ENCODE measurements around the gene TSNAX. TPM values are rescaled to one million over a fixed set of nuclear protein-coding genes. Genes with fewer than 3 reads are reported as not detected.

Gene TSNAX
- total RNA-seq, 2 experiments from 2014 or later: 36.5 to 46.7 TPM

DNA sequence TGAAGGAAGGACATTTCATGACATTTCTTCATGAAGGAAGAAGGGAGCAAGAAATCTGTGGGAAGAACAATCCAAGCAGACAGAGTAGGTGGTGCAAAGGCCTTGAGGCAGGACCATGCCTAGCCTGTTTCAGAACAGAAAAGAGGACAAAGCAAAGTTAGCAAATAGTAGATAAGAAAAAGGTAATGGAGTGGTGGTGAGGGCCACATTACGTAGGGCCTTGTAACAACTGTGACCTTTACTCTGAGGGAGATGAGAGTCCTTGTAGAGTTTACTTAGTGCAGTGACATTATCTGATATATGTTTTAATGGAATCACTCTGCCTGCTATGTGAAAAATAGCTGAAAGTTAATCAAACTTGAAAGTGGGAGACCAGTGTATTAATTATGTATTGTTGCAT is 6.4 kb upstream of the TSNAX start:
- Mint-ChIP-seq H3K9me3 (ENCODE audit: low read depth) (no peaks in the 10 kb centered on the region), H3K4me1 (peaks cover 7% of the 10 kb centered on the region), H3K27me3 (peaks cover 2% of the 10 kb centered on the region), H3K36me3 (ENCODE audit: low read depth) (no peaks in the 10 kb centered on the region), H3K27ac (no peak overlapping the region), H3K4me3 (no peak overlapping the region)
- no peak for ATAC-seq
- ChIA-PET POLR2A (no interaction called here), CTCF (interaction anchor here (0.6 kb wide), 1 partner anchor 142 kb away, joined by 3 read pairs; no protein-coding TSS in a partner anchor)
- intact Hi-C loops (cut with DNase I, micrococcal nuclease): no loop called here
- DNase-seq: no peak

DNA sequence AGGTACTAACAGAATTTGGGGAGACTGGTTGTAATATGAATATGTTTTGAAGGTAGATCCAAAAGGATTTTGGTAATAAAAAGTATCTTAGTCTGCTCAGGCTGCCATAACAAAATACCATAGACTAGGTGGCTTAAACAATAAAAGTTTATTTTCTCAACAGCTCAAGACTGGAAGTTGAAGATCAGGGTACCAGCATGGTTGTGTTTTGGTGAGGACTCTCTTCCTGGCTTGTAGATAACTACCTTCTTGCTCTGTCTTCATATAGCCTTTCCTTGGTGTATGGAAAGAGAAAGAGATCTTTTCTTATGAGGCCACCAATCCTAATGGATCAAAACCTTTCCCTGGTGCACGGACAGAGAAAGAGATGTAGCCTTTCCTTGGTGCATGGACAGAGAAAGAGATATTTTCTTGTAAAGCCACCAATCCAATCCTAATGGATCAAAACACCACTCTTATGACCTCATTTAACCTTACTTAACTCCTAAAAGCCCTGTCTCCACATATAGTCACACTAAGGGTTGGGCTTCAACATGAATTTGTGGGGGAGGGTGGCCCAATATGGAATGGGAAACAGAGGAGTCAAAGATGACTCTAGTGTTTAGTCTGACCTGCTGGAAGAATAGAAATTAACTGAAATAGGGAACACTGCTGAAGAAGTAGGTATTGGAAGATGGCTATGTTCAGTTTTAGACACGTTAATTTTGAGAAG is 5.4 kb upstream of the TSNAX start:
- DNase-seq: no peak
- intact Hi-C loops (cut with DNase I, micrococcal nuclease): no loop called here
- Mint-ChIP-seq H3K27ac (no peak overlapping the region), H3K9me3 (ENCODE audit: low read depth) (no peaks in the 10 kb centered on the region), H3K4me3 (no peak overlapping the region), H3K27me3 (no peaks in the 10 kb centered on the region), H3K36me3 (ENCODE audit: low read depth) (no peaks in the 10 kb centered on the region), H3K4me1 (peaks cover 16% of the 10 kb centered on the region)
- ChIA-PET POLR2A (no interaction called here), CTCF (no interaction called here)
- no peak for ATAC-seq

DNA sequence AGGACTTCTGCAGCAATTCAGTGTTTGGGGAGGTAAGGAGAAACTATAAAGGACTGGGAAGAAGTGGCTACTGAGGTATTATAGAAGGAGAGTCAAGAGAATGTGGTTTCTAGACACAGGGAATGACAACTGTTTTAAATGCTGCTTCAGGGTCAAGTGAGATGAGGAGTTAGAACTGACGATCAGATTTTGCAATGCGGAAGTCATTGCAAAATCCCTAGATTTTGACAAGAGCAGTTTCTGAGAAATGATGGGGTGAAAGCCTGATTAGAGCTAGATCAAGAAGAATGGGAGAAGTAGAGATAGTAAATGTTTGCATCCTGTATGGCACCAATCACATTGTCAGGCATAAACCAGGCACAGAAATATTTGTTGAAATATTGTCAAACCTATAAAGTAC is 4.7 kb upstream of the TSNAX start:
- no peak overlapping the region for H3K4me3 Mint-ChIP-seq
- ATAC-seq: no peak
- ChIA-PET CTCF (no interaction called here), POLR2A (no interaction called here)
- no peak for DNase-seq
- no peak overlapping the region for H3K27ac Mint-ChIP-seq
- intact Hi-C loops (cut with DNase I, micrococcal nuclease): no loop called here
- no peaks in the 10 kb centered on the region for H3K9me3 Mint-ChIP-seq (ENCODE audit: low read depth)
- H3K4me1 Mint-ChIP-seq: peaks cover 17% of the 10 kb centered on the region
- no peaks in the 10 kb centered on the region for H3K27me3 Mint-ChIP-seq
- no peaks in the 10 kb centered on the region for H3K36me3 Mint-ChIP-seq (ENCODE audit: low read depth)

DNA sequence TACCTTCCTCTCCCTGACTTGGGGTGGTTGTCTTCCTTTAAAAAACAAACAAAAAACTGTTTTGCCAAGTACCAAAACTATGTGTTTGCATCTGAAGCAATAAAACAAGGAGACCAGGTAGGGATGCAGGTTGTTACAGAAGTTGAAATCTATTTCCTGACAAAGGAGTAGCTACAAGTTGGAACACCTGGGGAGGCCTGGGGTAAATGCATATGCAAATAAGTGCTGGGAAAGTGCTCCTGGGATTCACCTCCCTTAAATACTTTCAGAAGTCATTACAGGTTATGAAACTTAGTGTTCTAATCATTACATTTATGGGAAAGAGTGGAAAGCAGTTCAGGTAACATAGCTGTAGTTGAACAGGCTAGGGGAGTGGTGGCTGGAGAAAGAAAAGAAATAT is 1.9 kb upstream of the TSNAX start:
- POLR2A ChIA-PET: no interaction called here
- Mint-ChIP-seq H3K36me3 (ENCODE audit: low read depth) (peaks cover 12% of the 10 kb centered on the region), H3K4me1 (peaks cover 34% of the 10 kb centered on the region), H3K4me3 (peak overlapping the region; percentile 88), H3K9me3 (ENCODE audit: low read depth) (no peaks in the 10 kb centered on the region), H3K27me3 (no peaks in the 10 kb centered on the region), H3K27ac (no peak overlapping the region)
- CTCF ChIA-PET: no interaction called here
- ATAC-seq (no peak), DNase-seq (no peak)
- intact Hi-C loops (cut with DNase I, micrococcal nuclease): no loop called here

DNA sequence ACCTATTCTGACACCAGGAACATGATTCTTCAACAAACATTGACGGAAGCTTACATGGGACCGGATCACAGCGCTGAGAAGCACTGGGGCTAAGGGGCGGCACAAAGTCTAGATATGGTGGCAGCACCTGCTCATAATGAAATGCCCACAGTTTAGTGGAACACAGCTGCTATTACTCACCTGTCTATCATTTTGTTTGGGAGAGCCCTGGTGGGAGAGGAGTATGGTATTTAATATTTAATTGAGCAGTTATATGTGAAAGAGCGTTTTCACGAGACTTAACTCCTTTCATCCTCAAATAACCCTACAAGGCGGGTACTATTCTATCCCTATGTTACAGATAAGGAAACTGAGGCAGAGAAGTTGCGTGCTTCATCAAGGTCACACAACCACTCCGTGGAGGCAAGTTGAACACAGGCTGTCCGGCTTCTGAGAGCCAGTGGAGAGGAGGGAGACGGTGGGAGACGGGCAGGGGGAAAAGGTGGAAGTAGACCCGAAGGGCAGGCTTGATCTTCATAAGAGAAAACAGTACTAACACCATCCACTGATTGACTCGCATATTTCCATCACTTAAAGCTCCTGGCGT is 790 bp upstream of the TSNAX start:
- ATAC-seq (peak; percentile 31), DNase-seq (no peak)
- intact Hi-C loops (cut with DNase I, micrococcal nuclease): loop anchor here (1.0 to 2.0 kb wide), 10 partner anchors 67 to 885 kb away; partner anchors contain the start of genes EGLN1 (in 2 of the 2), COG2 (in 1 of the 2), EXOC8 (in 1 of the 2) and FAM89A (in 1 of the 2)
- peaks cover 42% of the 10 kb centered on the region for H3K4me1 Mint-ChIP-seq
- ChIA-PET POLR2A (interaction anchor here (1.7 kb wide), 1 partner anchor 190 kb away, joined by 11 read pairs; the partner anchor contains the start of genes EXOC8 and SPRTN), CTCF (interaction anchor here (0.7 to 0.9 kb wide), 3 partner anchors 170 to 847 kb away, joined by 3 to 5 read pairs (median 3); partner anchors contain the start of genes EXOC8 and SPRTN)
- peak overlapping the region; percentile 99 for H3K27ac Mint-ChIP-seq
- peaks cover 17% of the 10 kb centered on the region for H3K36me3 Mint-ChIP-seq (ENCODE audit: low read depth)
- H3K4me3 Mint-ChIP-seq: peak overlapping the region; percentile 88
- no peaks in the 10 kb centered on the region for H3K27me3 Mint-ChIP-seq
- no peaks in the 10 kb centered on the region for H3K9me3 Mint-ChIP-seq (ENCODE audit: low read depth)

DNA sequence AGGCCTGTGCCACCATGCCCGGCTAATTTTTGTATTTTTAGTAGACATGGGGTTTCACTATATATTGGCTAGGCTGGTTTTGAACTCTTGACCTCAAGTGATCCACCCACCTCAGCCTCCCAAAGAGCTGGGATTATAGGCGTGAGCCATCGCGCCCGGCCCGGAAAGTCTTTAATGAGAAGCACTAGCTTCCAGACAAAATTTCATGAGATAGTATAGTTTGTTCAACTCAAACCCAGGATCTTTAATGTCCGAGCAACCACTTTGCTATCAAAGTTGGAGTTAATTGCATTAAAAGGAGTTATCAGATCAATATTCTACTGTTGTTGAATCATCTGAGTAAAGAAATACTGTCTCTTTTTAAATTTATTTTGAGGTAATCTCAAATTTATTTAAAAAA is 4.8 kb downstream of the TSNAX start:
- Mint-ChIP-seq H3K9me3 (ENCODE audit: low read depth) (no peaks in the 10 kb centered on the region), H3K4me3 (no peak overlapping the region), H3K27me3 (no peaks in the 10 kb centered on the region), H3K36me3 (ENCODE audit: low read depth) (peaks cover 34% of the 10 kb centered on the region), H3K27ac (no peak overlapping the region), H3K4me1 (peaks cover 42% of the 10 kb centered on the region)
- ChIA-PET CTCF (interaction anchor here (0.9 to 3.6 kb wide), 2 partner anchors 16 to 175 kb away, joined by 3 to 17 read pairs; no protein-coding TSS in a partner anchor), POLR2A (no interaction called here)
- intact Hi-C loops (cut with DNase I, micrococcal nuclease): no loop called here
- ATAC-seq: no peak
- DNase-seq: no peak

DNA sequence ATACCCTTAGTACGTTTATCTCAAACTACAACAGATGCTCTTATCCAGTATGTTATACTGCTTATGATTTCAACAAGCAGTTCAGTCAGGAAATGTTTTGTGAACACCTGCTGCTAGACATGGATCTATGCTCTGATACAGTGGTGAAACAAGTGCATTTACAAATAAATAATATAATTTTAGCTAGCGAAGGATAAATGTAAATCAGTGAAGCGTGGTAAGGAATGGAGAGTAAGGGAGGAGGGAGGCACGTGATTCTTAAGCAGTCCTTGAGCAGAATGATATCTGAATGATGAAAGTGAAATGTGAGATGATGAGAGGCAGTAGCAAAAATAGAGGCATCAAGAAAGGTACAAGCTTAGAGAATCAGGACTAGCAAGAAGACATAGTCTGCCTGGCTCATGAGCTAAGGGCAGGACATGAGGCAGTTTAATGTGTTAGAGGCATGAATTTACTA is 6.3 kb downstream of the TSNAX start:
- Mint-ChIP-seq H3K9me3 (ENCODE audit: low read depth) (no peaks in the 10 kb centered on the region), H3K27ac (no peak overlapping the region), H3K4me3 (no peak overlapping the region), H3K36me3 (ENCODE audit: low read depth) (peaks cover 33% of the 10 kb centered on the region), H3K27me3 (no peaks in the 10 kb centered on the region), H3K4me1 (peaks cover 36% of the 10 kb centered on the region)
- ChIA-PET CTCF (interaction anchor here (0.7 to 2.9 kb wide), 5 partner anchors 12 to 175 kb away, joined by 3 to 8 read pairs (median 3); no protein-coding TSS in a partner anchor), POLR2A (no interaction called here)
- DNase-seq (no peak), ATAC-seq (no peak)
- intact Hi-C loops (cut with DNase I, micrococcal nuclease): no loop called here

DNA sequence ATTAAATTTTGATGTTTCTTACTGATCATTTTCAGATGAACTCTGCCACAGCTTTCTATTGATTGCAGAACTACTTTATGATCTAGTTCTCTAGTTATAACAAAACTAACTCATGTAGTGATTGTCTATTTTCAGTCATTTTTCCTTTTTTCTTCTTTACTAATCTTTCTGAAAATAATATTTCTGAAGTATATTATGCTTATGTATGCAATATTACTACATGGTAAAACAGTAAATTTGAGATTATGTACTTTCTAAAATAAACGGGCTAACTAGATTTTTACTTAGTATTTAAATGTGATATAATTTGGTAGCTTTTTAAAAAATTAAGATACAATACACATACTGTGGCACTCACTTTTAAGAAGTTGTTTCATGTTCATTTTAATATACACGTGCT is 7.6 kb downstream of the TSNAX start:
- no peak for ATAC-seq
- ChIA-PET CTCF (interaction anchor here (0.5 to 2.9 kb wide), 5 partner anchors 10 to 216 kb away, joined by 3 to 8 read pairs (median 3); no protein-coding TSS in a partner anchor), POLR2A (no interaction called here)
- Mint-ChIP-seq H3K27me3 (no peaks in the 10 kb centered on the region), H3K36me3 (ENCODE audit: low read depth) (peaks cover 36% of the 10 kb centered on the region), H3K9me3 (ENCODE audit: low read depth) (peaks cover 2% of the 10 kb centered on the region), H3K4me1 (peaks cover 31% of the 10 kb centered on the region), H3K4me3 (no peak overlapping the region), H3K27ac (no peak overlapping the region)
- DNase-seq: no peak
- intact Hi-C loops (cut with DNase I, micrococcal nuclease): no loop called here

DNA sequence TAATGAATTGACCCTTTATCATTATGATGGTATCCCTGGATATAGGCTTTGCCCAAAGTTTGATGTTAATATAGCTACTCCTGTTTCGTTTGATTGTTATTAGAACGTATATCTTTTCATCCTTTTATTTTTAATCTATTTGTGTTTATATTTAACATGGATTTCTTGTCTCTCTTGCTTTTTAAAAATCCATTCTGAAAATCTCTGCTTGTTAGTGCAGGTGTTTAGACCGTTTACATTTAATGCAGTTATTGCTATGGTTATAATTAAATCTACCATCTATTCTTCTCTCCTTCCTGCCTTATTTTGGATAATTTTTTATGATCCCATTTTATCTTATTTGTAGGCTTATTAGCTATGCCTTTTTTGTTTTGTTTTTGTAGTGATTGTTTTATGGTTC is 12.4 kb downstream of the TSNAX start:
- ATAC-seq (no peak), DNase-seq (no peak)
- Mint-ChIP-seq H3K4me1 (peaks cover 7% of the 10 kb centered on the region), H3K27ac (no peak overlapping the region), H3K27me3 (no peaks in the 10 kb centered on the region), H3K4me3 (no peak overlapping the region), H3K9me3 (ENCODE audit: low read depth) (peaks cover 2% of the 10 kb centered on the region), H3K36me3 (ENCODE audit: low read depth) (peaks cover 36% of the 10 kb centered on the region)
- POLR2A ChIA-PET: no interaction called here
- CTCF ChIA-PET: interaction anchor here (0.6 to 1.2 kb wide), 4 partner anchors 9 to 128 kb away, joined by 3 to 4 read pairs (median 3); no protein-coding TSS in a partner anchor
- intact Hi-C loops (cut with DNase I, micrococcal nuclease): no loop called here

DNA sequence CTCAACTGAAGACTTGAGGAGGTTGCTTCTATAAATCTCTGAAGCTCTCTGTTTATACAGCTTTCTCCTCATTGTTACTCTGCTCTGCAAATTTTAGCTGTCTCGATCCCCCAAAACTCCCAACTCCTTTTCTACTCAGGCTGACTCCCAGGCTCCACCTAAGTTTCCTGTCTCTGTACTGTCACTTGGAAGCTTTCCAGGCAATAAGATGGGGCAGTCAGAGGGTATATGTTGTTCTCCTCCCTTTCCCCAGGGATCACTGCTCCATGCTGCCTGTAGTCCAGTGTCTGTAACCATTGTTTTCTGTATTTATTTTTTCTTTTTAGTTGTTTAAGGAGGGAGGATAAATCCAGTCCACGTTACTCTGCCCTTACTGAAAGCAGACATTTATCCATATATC is 13.4 kb downstream of the TSNAX start:
- ATAC-seq (no peak), DNase-seq (no peak)
- POLR2A ChIA-PET: no interaction called here
- Mint-ChIP-seq H3K27me3 (no peaks in the 10 kb centered on the region), H3K4me3 (no peak overlapping the region), H3K4me1 (peaks cover 5% of the 10 kb centered on the region), H3K36me3 (ENCODE audit: low read depth) (peaks cover 39% of the 10 kb centered on the region), H3K27ac (no peak overlapping the region), H3K9me3 (ENCODE audit: low read depth) (peaks cover 2% of the 10 kb centered on the region)
- CTCF ChIA-PET: interaction anchor here (1.2 kb wide), 1 partner anchor 38 kb away, joined by 3 read pairs; no protein-coding TSS in a partner anchor
- intact Hi-C loops (cut with DNase I, micrococcal nuclease): no loop called here

DNA sequence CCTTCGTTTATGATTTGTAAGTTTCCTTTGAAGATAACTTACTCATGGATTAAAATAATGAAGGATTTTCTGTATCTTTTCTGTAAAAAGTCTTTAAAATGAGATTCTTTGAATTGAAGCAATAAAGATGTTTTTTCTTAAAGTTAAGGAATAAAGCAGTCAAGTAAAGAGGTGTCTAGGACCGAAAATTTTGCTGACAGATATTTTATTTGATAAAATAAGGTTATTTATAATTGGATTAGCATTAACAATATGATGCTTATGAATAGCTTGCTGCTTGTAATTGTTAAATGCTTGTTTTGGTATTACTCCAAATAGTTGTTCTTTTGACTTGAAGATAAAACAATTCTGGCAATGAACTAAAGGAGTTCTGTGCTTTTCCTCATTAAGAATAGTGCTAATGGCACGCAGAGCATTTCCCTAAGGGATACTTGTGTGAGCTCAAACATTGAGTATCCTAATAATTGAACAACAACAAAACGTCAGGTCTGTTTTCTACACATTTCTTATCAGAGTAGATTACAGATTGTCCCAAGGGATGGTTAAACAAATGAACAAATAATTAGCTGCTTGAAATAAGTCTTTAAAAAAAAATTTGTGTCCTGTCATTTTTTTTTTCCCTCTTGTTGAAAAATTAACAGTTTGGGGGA is 16.6 kb downstream of the TSNAX start:
- no peaks in the 10 kb centered on the region for H3K27me3 Mint-ChIP-seq
- CTCF ChIA-PET: interaction anchor here (1.1 kb wide), 1 partner anchor 13 kb away, joined by 4 read pairs; no protein-coding TSS in a partner anchor
- H3K4me3 Mint-ChIP-seq: no peak overlapping the region
- H3K4me1 Mint-ChIP-seq: peaks cover 10% of the 10 kb centered on the region
- no peak for ATAC-seq
- peaks cover 2% of the 10 kb centered on the region for H3K9me3 Mint-ChIP-seq (ENCODE audit: low read depth)
- H3K27ac Mint-ChIP-seq: no peak overlapping the region
- POLR2A ChIA-PET: no interaction called here
- H3K36me3 Mint-ChIP-seq (ENCODE audit: low read depth): peaks cover 34% of the 10 kb centered on the region
- intact Hi-C loops (cut with DNase I, micrococcal nuclease): no loop called here
- no peak for DNase-seq
